HG03354 (cell line): Measurements from ENCODE around the gene NKTR.

Source experiments
- ATAC-seq: cut with Tn5 transposase; IDR thresholded peaks from one replicate; pipeline ENCODE4 v1.9.1; 2021; ENCODE audit warnings: mild to moderate bottlenecking; ENCODE audit not compliant: unreplicated experiment, poor library complexity, severe bottlenecking

NKTR gene

DNA sequence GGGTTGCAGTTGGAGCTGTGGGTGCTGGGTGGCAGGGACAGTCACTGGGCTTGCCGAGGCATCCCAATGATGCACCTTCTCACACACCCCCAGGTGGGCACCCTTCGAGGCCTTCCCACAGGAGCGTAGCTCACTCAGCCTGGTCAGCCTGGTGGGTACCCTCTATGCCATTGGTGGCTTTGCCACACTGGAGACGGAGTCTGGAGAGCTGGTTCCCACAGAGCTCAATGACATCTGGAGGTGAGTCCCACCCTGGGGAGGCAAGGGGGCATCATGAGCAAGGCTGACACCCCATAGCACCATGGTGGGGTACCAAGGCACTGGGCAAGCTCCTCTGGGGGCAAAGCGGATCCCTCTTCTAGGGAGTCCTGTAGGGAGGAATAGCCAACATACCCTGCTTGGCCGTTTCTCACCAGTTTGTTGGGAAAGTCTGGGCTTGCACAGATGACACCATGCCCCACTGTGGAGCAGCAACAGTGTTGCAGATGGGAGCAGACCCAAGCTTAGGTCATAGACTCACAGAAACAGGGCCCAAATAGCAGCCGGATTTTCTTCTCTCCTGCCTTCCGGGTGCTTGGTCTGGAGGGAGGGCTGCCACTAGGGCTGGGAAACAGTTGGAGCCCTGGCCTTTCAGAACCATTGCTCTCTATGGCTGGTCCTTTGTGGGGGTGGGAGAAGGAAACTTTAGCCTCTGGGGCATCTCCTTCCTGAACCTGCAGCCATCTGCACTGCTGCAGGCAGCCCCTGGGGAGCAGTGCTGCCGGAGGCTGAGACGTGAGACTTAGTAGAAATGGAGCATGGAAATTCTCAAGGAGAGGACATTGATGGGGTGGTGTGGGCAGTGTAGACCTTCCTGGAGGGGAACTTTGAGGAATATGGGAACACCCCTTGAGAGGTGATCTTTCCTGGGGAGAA lies 90.5 kb downstream of the NKTR start:
- no peak for ATAC-seq

GRCh38 chr3:42691816-42692666 lies 91.6 kb downstream of the NKTR start:
- no peak for ATAC-seq

GRCh38 chr3:42692667-42693529 lies 92.4 kb downstream of the NKTR start:
- ATAC-seq: no peak

DNA sequence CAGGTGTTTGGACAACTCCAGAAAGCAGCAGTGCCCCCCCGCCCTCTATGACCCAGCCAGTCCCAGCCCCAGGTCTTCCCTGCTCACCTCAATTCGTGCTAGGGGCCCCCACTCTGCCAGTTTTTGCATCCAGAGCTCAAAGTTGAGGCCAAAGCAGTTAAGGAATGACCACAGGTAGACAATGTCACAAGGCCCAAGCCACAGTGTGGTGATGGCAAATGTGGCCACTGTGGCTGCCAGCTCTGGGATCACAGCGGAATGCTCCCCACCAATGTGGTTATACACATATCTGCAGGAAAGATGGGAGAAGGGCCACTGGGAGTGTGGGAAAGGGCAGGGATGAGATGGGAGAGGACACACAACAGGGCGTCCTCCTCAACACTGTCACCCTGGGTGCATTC lies 93.0 kb downstream of the NKTR start:
- no peak for ATAC-seq

DNA sequence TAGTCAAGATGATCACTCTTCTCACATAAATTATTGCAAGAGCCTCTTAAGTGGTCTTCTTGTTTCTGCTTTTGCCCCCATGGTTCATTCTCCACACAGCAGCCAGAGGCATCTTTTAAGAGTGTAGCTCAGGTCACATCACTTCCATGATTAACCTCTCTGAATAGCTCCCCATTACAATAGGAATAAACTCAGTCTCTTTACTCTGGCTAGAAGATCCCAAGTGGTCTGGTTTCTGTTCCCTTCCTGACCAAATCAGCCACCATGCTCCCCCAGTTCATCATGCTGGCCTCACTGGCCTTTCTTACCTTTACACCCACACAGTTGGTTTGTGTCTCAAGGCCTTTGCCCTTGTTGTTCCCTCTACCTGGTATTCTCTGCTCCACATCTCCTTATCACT lies 93.9 kb downstream of the NKTR start:
- no peak for ATAC-seq

DNA sequence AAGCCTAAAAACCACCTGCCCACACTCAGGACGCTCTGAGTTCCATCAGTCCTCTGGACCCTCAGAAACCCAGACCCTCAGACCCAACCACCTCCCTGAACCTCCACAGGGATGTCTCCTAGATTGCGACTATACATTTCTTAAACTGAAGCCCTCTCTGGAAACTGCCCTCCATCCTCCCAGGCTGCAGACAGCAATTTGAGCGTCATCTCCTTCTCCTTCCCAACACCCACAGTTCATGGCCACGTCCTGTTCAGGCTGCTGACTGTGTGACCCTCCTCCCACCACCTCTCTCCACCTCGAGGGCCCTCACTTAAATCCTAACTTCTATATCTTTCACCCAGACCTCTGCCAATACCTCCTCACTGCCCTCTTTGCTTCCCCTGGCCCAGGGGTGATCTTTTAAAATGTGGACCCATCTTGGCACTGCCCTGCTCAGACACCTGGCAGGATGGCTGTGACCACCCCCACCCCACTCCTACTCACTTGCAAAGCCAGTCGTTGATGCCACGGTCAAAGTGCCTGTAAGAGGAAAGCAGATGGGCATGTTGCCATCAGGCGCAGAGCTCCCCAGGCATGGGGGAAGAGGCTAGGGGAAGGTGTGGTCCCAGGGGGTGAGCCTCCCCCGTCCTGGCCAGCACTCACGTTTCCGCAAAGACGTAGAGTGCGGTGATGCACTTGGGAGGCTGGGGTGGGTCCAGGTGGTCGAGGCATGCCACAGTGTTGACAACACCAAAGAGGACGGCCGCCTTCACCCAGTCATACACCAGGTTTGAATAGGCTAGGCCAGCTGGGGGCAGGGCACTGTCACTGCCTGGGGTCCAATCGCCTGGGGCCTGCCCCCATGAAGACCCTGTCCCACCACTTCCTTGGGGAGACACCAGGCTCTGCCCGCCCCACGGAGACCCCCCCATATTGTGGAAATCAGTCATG lies 96.1 kb downstream of the NKTR start:
- no peak for ATAC-seq

GRCh38 chr3:42697289-42698051 lies 97.0 kb downstream of the NKTR start:
- ATAC-seq: no peak
